ENCODE measurements around the gene PPFIBP1.
"Not testable (repeated sequence)": the region's sequence is repeated elsewhere in the genome, so short reads cannot be mapped to it uniquely, and the experiment has no call there.

The PPFIBP1 gene

GRCh38 chr12:27595231-27595642 lies 71.2 kb downstream of the PPFIBP1 start:
- DNase-seq = peak; percentile 92

DNA sequence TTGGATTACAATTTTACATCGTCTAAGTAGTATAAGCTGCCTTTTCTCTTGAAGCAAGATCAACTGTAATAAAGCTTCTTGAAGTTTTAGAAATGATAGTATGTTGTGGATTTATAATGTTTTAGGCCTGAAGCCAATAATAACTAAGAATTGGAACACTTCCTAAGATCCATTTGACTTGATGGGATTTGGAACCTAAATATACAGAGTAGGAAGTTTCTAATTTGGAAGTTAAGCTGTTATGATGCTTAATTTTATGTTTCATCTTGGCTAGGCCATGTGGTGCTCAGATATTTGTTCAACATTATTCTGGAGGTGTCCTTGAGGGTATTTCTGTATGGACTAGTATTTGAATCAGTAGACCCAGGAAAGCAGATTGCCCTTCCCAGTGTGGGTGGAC lies 74.9 kb downstream of the PPFIBP1 start:
- DNase-seq = not testable (repeated sequence)

GRCh38 chr12:27601056-27601828 lies 77.2 kb downstream of the PPFIBP1 start:
- not testable (repeated sequence) for DNase-seq

DNA sequence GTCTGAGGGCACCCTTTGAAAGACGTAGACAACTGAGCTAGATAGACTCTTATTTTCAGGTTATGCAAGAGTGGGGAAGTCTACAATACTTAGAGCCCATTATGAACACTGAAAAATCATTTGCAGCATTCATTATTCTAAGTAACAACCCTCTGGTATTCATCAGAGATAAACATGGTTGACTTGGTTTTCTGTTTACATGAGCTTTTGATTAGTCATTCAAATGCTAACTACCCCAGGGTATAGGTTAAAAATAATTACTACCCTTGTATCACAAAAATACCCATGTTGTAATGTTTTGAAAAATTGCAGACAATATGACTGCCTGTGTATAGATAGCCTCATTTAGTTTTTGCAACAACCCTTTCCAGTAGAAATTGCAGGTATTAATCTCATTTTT lies 78.5 kb downstream of the PPFIBP1 start:
- no peak for DNase-seq

DNA sequence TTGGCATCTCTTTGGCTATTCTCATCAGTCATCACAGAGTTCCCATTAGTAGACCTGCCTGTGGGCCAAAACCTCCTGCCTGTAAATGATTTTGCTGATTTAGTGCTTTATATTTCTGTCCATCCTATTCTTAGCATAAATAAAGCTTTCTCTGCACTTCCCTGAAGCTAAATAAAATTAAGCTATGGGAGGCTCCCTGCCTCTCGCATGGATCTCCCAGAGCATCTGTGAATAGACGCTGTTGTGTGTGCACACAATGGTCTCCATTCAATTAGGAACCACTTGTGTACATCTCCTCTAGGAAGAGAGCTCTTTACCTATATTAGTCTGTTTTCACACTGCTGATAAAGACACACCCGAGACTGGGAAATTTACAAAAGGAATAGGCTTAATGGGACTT lies 80.4 kb downstream of the PPFIBP1 start:
- DNase-seq = no peak

DNA sequence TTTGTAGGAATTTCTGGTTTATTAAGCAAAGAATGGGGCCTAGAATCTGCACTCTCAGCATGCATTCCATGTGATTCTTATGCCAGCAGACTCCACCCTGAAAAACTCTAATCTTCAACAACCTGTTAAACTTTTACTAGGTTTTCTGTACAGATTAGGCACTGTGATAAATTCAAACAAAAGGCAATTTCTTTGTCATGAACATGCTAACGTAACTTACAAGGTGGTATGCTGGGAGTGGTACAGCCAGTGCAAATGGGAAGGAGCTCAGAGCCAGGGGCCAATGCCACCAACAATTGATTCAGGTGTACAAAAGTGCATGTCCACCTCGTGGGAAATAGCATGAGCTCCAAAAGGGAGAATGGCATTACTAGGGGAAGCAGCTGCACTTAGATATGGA lies 83.0 kb downstream of the PPFIBP1 start:
- DNase-seq = no peak

GRCh38 chr12:27607591-27607990 lies 83.6 kb downstream of the PPFIBP1 start:
- DNase-seq = no peak

DNA sequence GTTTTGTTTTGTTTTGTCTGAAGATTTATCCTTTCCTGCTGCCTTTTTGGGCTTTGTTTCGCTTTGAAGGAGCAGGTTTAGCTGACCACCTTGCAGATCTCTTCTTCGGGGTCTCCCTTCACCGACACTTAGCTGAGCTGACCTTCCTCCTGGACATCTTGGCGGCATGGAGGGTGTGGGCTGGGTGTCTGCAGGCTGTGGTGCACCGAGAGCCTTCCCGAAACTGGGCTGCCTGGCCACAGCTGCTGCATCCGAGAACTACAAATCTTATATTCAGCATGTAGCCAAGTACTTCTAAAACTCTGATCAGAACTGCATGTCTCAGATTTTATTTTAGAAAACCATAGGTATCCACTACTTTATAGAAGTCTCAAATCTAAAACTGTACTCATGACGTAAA lies 84.9 kb downstream of the PPFIBP1 start:
- DNase-seq = no peak

DNA sequence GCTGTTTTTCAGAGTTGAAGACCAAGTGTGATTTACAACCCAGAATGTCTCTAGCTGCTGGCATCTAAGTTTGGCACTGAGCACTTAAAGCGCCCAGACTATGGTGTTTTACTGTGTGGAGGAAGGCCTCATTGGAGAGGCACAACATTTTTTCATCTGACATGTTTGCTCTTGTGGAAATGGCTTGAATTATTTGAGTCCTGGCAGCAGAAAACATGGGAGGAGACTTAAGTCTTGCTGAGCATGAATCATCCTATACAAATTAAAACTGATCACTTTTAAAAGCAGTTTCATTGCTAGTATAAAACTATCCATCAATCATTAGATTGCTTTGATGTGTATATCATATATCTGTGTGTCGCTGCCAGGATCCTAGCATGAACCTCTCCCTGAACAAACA lies 86.4 kb downstream of the PPFIBP1 start:
- peak; percentile 73 for DNase-seq

- DNase-seq = no peak
Measured at GRCh38 chr12:27614386-27614785, 90.4 kb downstream of the PPFIBP1 start.

- DNase-seq = no peak
Measured at GRCh38 chr12:27614866-27615265, 90.9 kb downstream of the PPFIBP1 start.

DNA sequence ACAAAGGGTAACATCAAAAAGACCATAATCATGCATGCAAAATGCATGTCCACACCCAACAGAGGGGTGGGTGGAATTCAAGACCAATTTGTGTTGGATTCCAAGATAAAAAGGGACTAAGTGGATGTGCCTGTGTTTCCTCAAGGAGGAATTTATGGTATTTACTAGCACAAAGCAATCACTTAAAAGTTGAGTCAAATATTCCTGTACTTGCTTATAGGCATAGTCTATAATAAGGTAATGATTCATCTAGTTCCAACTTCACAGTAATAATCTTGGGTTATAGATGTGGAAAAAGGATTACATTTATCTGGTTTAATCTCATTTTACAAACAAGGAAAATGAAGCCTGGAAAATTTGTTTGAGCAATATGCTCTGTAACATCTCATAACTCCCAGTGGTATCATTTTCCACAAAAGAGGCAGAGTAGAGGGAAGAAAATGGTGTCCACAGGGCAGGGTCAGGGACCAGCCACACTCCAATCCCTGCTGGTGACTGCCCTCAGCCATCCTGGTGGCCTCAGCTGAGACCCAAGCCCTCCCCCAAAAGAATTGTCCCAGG lies 91.4 kb downstream of the PPFIBP1 start:
- peak; percentile 78 for DNase-seq

DNA sequence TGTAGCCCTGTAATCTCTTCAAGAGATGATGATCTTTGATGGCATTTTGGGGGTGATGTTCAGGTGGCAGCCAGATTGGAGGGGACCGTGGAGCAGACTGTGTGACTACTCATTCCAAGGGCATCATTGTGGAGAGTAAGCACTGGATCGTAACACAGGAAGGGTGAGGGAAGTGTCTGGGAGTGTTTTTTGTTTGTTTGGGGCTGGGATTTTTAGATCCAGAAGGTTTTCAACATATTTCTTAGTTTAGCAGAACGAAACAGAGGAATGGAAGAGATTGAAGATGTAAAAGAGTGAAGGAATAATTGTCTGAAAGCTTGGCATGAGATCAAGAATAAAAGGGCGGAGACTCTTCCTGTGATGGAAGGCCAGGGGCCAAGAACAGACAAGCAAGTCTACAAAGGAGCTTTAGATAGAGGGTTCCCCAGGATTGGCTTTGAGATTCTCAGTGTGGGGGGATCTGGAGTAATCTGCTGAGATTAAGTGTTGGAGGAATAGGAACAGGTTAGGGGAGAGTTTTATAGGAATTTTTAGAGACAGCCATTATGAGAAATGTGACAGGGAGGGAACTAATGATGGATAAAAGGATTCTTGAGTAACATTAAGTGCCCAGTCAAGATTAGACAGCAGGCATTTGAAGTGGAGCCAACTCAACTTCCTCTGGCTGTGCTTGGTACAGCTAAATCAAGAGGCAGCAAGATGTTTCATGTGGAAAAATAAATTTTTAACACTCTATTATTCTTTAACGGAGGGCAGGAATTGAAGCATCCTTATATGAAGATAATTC lies 92.5 kb downstream of the PPFIBP1 start:
- no peak for DNase-seq

GRCh38 chr12:27618836-27619235 lies 94.8 kb downstream of the PPFIBP1 start:
- no peak for DNase-seq

- peak; percentile 93 for DNase-seq
Measured at GRCh38 chr12:27619308-27619707, 95.3 kb downstream of the PPFIBP1 start.

DNA sequence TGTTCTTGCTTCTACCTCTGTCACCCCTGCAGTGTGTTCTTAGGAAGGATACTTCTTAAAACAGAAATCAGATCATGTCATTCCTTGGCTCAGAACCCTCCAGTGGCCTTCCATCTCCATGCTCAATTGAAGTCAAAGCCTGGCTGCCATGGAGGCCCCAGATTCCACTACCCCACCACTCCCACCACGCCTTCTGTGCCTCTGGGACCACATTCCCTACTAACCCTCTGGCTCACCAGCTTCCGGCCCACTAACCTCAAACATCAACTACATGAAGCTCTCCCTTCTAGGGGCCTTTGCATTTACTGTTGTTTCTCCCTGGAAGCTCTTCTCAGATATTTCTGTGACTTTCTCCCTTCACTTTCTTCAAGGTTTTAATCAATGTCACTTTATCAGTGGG lies 96.1 kb downstream of the PPFIBP1 start:
- DNase-seq = no peak

- DNase-seq = no peak
Measured at GRCh38 chr12:27622436-27623195, 98.6 kb downstream of the PPFIBP1 start.

- no peak for DNase-seq
Measured at GRCh38 chr12:27623645-27624044, 99.6 kb downstream of the PPFIBP1 start.

- DNase-seq = no peak
Measured at GRCh38 chr12:27624586-27624985, 100.6 kb downstream of the PPFIBP1 start.

- DNase-seq = peak; percentile 83
Measured at GRCh38 chr12:27627123-27627852, 103.3 kb downstream of the PPFIBP1 start.

DNA sequence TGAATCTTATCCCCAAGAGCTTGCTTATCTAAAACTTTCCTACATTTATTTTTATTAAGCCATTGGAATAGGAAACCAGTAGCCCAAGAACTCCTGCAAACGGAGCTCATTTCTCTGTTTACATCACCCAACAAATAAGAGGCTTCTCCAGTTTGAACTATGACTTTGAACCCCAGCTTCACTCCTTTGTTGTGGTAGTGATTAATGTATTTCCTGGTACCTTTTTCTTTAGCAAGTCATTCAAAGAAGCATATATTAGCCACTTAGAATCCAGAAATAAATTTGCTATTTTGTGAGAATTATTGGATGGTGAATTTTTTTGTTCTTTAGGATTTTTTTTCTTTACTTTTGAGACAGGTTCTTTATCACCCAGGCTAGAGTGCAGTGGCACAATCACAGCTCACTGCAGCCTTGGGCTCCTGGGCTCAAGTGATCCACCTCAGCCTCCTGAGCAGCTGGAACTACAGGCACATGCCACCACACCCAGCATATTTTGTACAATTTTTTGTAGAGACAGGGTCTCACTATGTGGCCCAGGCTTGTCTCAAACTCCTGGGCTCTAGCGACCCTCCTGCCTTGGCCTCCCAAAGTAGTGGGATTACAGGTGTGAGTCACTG lies 104.0 kb downstream of the PPFIBP1 start:
- not testable (repeated sequence) for DNase-seq

GRCh38 chr12:27630219-27630618 lies 106.2 kb downstream of the PPFIBP1 start:
- DNase-seq = not testable (repeated sequence)
